WTC11 (cell line): ENCODE data around the gene CSRNP3.

ENCODE experiments used
- ARID4B ChIP-seq: sonication (generic); formaldehyde crosslinking; IDR thresholded peaks from 2 replicates; pipeline ENCODE4 v1.8.0; 2023; ENCODE audit warnings: missing genetic modification reagents, mild to moderate bottlenecking, borderline replicate concordance
- ATF6 ChIP-seq: sonication (generic); formaldehyde crosslinking; IDR thresholded peaks from 2 replicates; pipeline ENCODE4 v1.8.1; 2023; ENCODE audit warnings: mild to moderate bottlenecking, missing genetic modification reagents
- CTCF ChIP-seq: fragments of 200-600 bp; IDR thresholded peaks from 2 replicates; pipeline ENCODE4 v1.8.0; 2022; ENCODE audit warnings: antibody characterized with exemption
- ERG ChIP-seq: fragments of 250-450 bp; sonication (Bioruptor Pico); IDR thresholded peaks from 2 replicates; pipeline ENCODE4 v1.8.0; 2021; ENCODE audit warnings: mild to moderate bottlenecking
- HMGA2 ChIP-seq: fragments of 250-450 bp; sonication (Bioruptor Pico); IDR thresholded peaks from 2 replicates; pipeline ENCODE4 v1.4.0; 2021; ENCODE audit warnings: mild to moderate bottlenecking, moderate library complexity
- JUN ChIP-seq: sonication (generic); formaldehyde crosslinking; IDR thresholded peaks from 2 replicates; pipeline ENCODE4 v1.8.0; 2023; ENCODE audit warnings: mild to moderate bottlenecking, missing genetic modification reagents
- NR2C2 ChIP-seq: sonication (generic); formaldehyde crosslinking; IDR thresholded peaks from 2 replicates; pipeline ENCODE4 v1.8.0; 2022; ENCODE audit warnings: mild to moderate bottlenecking, missing genetic modification reagents
- ZBTB43 ChIP-seq: sonication (generic); formaldehyde crosslinking; IDR thresholded peaks from 2 replicates; pipeline ENCODE4 v1.8.1; 2023; ENCODE audit warnings: mild to moderate bottlenecking, missing genetic modification reagents

- TF ChIP-seq ERG (CRISPR knock-in tag) = no peak
- TF ChIP-seq CTCF = 0 out of 2 replicates have a peak, but pooled peaks have one; percentile 9
- no peak for TF ChIP-seq ATF6 (CRISPR knock-in tag)
- no peak for TF ChIP-seq ZBTB43
- TF ChIP-seq HMGA2 (CRISPR knock-in tag) = no peak
- TF ChIP-seq ARID4B (CRISPR knock-in tag) = no peak
- no peak for TF ChIP-seq JUN
- TF ChIP-seq NR2C2 (CRISPR knock-in tag) = no peak
These were observed 229.0 kb downstream of the CSRNP3 start for GRCh38 chr2:165698444-165698884.
